A673 (cell line): Measurements from ENCODE around the gene LRRK1. TPM values are rescaled to one million over a fixed set of nuclear protein-coding genes. Genes with fewer than 3 reads are reported as not detected.

Source experiments
- BruUV-seq: library from RNA; stranded (reverse); fragments of 400-500 nt; replicated peaks from 2 replicates; lab custom pipeline; 2021; lab: Mats Ljungman, UMichigan
- CTCF ChIA-PET: fragments of 300-600 bp; sonication (Branson Sonifier 250); formaldehyde crosslinking; loops from one replicate; lab custom pipeline; 2022; ENCODE audit warnings: antibody characterized with exemption; lab: Charles Lee
- POLR2A ChIA-PET: fragments of 300-600 bp; sonication (Branson Sonifier 250); formaldehyde crosslinking; loops from one replicate; lab custom pipeline; 2022; ENCODE audit warnings: antibody characterized with exemption; ENCODE audit not compliant: low non-redundant PET; lab: Charles Lee
- DNase-seq: peaks from one replicate; pipeline ENCODE4 v3.0.0-alpha.2; 2015; ENCODE audit warnings: low spot score
- H3K27ac ChIP-seq: fragments of 200-600 bp; sonication (generic); 2 replicates; pipeline ENCODE4 v1.5.1; 2016; ENCODE audit warnings: mixed run types, low read depth, mild to moderate bottlenecking, mixed read lengths, antibody characterized with exemption, low read length; ENCODE audit not compliant: poor library complexity, severe bottlenecking
- H3K27me3 ChIP-seq: fragments of 200-600 bp; sonication (generic); replicated peaks from 2 replicates; pipeline ENCODE4 v1.6.1; 2017; ENCODE audit warnings: mixed run types, low read depth, mild to moderate bottlenecking, mixed read lengths, antibody characterized with exemption, low read length; ENCODE audit not compliant: insufficient read depth, poor library complexity
- H3K36me3 ChIP-seq: fragments of 200-600 bp; sonication (generic); 2 replicates; pipeline ENCODE4 v1.6.1; 2016; ENCODE audit warnings: mixed run types, mild to moderate bottlenecking, mixed read lengths, antibody characterized with exemption, low read length; ENCODE audit not compliant: insufficient read depth, poor library complexity, severe bottlenecking
- H3K4me1 ChIP-seq: fragments of 200-600 bp; sonication (generic); 2 replicates; pipeline ENCODE4 v1.6.1; 2017; ENCODE audit warnings: mixed run types, mild to moderate bottlenecking, mixed read lengths, antibody characterized with exemption, low read length; ENCODE audit not compliant: insufficient read depth, poor library complexity, severe bottlenecking
- H3K4me3 ChIP-seq: fragments of 200-600 bp; sonication (generic); 2 replicates; pipeline ENCODE4 v1.5.1; 2016; ENCODE audit warnings: low read depth, mixed run types, mild to moderate bottlenecking, mixed read lengths, low read length; ENCODE audit not compliant: poor library complexity, severe bottlenecking
- H3K9me3 ChIP-seq: fragments of 200-600 bp; sonication (generic); 2 replicates; pipeline ENCODE4 v1.6.1; 2016; ENCODE audit warnings: mixed run types, low read depth, mild to moderate bottlenecking, mixed read lengths, antibody characterized with exemption, low read length; ENCODE audit not compliant: poor library complexity, severe bottlenecking
- EZH2 ChIP-seq: fragments of 200-600 bp; sonication (generic); IDR thresholded peaks from 2 replicates; pipeline ENCODE4 v1.6.1; 2017; ENCODE audit warnings: borderline replicate concordance, low read depth, mild to moderate bottlenecking, mixed read lengths, antibody characterized with exemption, low read length; ENCODE audit not compliant: poor library complexity, severe bottlenecking
- intact Hi-C: fragments of 100-400 bp; cut with micrococcal nuclease; formaldehyde crosslinking; loops from one replicate; pipeline ENCODE4 v1.10.0; 2022; ENCODE audit not compliant: unreplicated experiment
- total RNA-seq: library from RNA; stranded (reverse); gene quantifications from 2 replicates; pipeline ENCODE4 v1.2.3, GENCODE V29; 2021
- TF ChIP-seq, protein P1 (sequence below): fragments of 300-800, 200-600 bp; sonication (generic); conservative IDR thresholded peaks from 2 replicates; pipeline ENCODE4 v1.5.1; 2017; ENCODE audit warnings: low read depth, mild to moderate bottlenecking, antibody characterized with exemption, low read length, moderate library complexity, mixed read lengths

The LRRK1 gene
- total RNA-seq, 1 experiment from 2014 or later, result 7.7 TPM

DNA sequence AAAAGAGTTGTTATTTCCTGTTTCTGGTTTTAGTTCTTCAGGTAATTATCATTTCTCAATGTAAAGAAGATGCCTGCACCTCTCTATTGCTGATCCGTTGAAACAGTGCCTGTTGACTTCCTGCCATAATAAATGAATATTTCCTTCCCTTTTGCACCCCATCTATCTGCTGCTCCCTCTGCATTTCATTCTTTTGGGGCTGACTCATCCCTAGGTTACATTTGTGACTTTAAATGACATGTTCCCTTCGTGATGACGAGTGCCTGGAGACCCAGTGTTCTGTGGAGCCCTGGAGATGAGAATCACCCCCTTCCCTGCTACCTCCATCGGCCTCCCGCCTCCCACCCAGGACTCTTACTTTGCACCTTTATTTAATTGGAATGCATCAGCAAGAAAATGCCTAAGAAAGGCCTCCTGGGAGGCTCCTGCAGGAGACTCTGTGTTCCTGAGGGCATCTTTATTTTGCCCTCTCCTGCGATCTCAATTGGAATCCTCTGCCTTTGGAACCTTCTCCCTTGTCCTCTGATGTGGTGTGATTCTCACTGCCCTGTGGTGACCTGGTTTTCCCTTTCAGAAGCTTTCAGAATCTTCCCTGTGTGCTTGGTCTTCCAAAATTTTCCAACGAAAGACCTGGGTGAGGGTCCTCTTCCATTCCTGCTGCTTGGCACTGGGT is 13.7 kb downstream of the LRRK1 start:
- Histone ChIP-seq H3K27me3 (no peaks in the 10 kb centered on the region), H3K27ac (no peak overlapping the region), H3K4me3 (no peak overlapping the region), H3K9me3 (no peaks in the 10 kb centered on the region), H3K4me1 (peaks cover 5% of the 10 kb centered on the region), H3K36me3 (no peaks in the 10 kb centered on the region)
- CTCF ChIA-PET, result no interaction called here
- TF ChIP-seq EZH2, result no peak
- TF ChIP-seq, protein P1, sequence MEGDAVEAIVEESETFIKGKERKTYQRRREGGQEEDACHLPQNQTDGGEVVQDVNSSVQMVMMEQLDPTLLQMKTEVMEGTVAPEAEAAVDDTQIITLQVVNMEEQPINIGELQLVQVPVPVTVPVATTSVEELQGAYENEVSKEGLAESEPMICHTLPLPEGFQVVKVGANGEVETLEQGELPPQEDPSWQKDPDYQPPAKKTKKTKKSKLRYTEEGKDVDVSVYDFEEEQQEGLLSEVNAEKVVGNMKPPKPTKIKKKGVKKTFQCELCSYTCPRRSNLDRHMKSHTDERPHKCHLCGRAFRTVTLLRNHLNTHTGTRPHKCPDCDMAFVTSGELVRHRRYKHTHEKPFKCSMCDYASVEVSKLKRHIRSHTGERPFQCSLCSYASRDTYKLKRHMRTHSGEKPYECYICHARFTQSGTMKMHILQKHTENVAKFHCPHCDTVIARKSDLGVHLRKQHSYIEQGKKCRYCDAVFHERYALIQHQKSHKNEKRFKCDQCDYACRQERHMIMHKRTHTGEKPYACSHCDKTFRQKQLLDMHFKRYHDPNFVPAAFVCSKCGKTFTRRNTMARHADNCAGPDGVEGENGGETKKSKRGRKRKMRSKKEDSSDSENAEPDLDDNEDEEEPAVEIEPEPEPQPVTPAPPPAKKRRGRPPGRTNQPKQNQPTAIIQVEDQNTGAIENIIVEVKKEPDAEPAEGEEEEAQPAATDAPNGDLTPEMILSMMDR, result no peak
- no peak for DNase-seq
- intact Hi-C loops, result no loop called here
- POLR2A ChIA-PET, result interaction anchor here (0.6 kb wide), 1 partner anchor 257 kb away, joined by 5 read pairs; no protein-coding TSS in a partner anchor
- BruUV-seq, result no TSS peak

DNA sequence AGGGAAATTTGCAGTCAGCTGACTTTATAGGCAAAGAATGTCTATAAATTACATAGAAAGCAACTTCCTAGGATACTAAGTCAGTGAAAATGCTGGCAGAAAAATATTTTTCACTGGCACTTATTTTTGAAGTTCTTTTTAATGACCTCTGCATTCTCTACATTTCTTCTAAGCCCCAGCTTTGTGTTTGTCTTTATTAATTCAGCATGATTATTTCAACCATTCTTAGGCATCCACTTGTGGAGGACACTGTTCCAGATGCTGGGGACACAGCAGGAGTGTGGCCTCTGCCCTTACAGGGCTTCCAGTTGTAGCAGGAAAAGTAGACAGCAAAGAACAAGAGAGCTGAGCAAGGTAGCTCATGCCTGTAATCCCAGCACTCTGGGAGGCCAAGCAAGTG is 15.0 kb downstream of the LRRK1 start:
- no peak overlapping the region for H3K4me3 ChIP-seq
- H3K36me3 ChIP-seq, result no peaks in the 10 kb centered on the region
- ChIA-PET CTCF (no interaction called here), POLR2A (no interaction called here)
- no peaks in the 10 kb centered on the region for H3K9me3 ChIP-seq
- no peak overlapping the region for H3K27ac ChIP-seq
- BruUV-seq, result no TSS peak
- intact Hi-C loops, result no loop called here
- no peaks in the 10 kb centered on the region for H3K27me3 ChIP-seq
- no peak for DNase-seq
- no peak for TF ChIP-seq EZH2
- TF ChIP-seq, protein P1, result no peak
- peaks cover 5% of the 10 kb centered on the region for H3K4me1 ChIP-seq

DNA sequence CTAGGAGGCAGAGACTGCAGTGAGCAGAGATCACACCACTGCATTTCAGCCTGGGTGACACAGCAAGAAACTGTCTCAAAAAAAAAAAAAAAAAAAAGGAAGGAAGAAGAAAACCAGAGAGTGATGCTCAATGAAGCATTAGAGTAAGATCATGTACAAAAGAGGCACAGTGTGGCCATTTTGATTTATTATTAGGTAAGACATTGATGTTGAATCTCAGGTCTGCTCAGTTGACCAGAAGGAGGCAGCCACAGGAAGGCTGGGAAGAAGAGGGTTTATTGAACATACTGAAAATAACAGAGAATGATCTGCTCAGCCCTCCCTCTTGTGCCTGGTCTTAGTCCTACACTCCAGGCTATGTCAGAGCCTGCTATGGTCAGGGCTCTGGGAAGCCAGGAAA is 15.6 kb downstream of the LRRK1 start:
- H3K4me1 ChIP-seq, result peaks cover 5% of the 10 kb centered on the region
- H3K9me3 ChIP-seq, result no peaks in the 10 kb centered on the region
- no TSS peak for BruUV-seq
- no peak for DNase-seq
- ChIA-PET POLR2A (no interaction called here), CTCF (no interaction called here)
- no peak overlapping the region for H3K27ac ChIP-seq
- intact Hi-C loops, result no loop called here
- TF ChIP-seq, protein P1, result no peak
- TF ChIP-seq EZH2, result no peak
- no peaks in the 10 kb centered on the region for H3K27me3 ChIP-seq
- H3K36me3 ChIP-seq, result no peaks in the 10 kb centered on the region
- no peak overlapping the region for H3K4me3 ChIP-seq
